MM.1S (cell line): ENCODE data around the gene PATJ.
"Not testable (repeated sequence)": the region's sequence is repeated elsewhere in the genome, so short reads cannot be mapped to it uniquely, and the experiment has no call there.

ENCODE experiments used
- DNase-seq: peaks from one replicate; pipeline ENCODE4 v3.0.0-alpha.2; 2015
- H2AFZ ChIP-seq: fragments of 300-600 bp; sonication (generic); 2 replicates; pipeline ENCODE4 v1.6.0; 2016; ENCODE audit warnings: antibody characterized with exemption, low read length
- H3F3A ChIP-seq: fragments of 300-600 bp; sonication (generic); 2 replicates; pipeline ENCODE4 v1.6.1; 2016; ENCODE audit warnings: mild to moderate bottlenecking, antibody characterized with exemption, low read length, moderate library complexity, mixed read lengths; ENCODE audit not compliant: insufficient read depth
- H3K27ac ChIP-seq: fragments of 300-600 bp; sonication (generic); 2 replicates; pipeline ENCODE4 v1.5.1; 2016; ENCODE audit warnings: mild to moderate bottlenecking, low read length
- H3K27me3 ChIP-seq: fragments of 300-600 bp; sonication (generic); replicated peaks from 2 replicates; pipeline ENCODE4 v1.6.0; 2016; ENCODE audit warnings: low read length; ENCODE audit not compliant: insufficient read depth
- H3K36me3 ChIP-seq: fragments of 300-600 bp; sonication (generic); replicated peaks from 2 replicates; pipeline ENCODE4 v1.6.1; 2016; ENCODE audit warnings: mild to moderate bottlenecking, low read length, mixed read lengths; ENCODE audit not compliant: insufficient read depth
- H3K4me1 ChIP-seq: fragments of 300-600 bp; sonication (generic); 2 replicates; pipeline ENCODE4 v1.6.1; 2016; ENCODE audit warnings: low read length, mixed read lengths
- H3K4me2 ChIP-seq: fragments of 300-600 bp; sonication (generic); 2 replicates; pipeline ENCODE4 v1.6.0; 2016; ENCODE audit warnings: low read depth, low read length
- H3K4me3 ChIP-seq: fragments of 300-600 bp; sonication (generic); 2 replicates; pipeline ENCODE4 v1.5.1; 2016; ENCODE audit warnings: low read length, mixed read lengths
- H3K79me2 ChIP-seq: fragments of 300-600 bp; sonication (generic); 2 replicates; pipeline ENCODE4 v1.6.1; 2016; ENCODE audit warnings: mixed run types, low read length, mixed read lengths
- H3K9ac ChIP-seq: fragments of 300-600 bp; sonication (generic); 2 replicates; pipeline ENCODE4 v1.6.1; 2016; ENCODE audit warnings: low read length, mixed read lengths
- H3K9me2 ChIP-seq: fragments of 300-600 bp; sonication (generic); replicated peaks from 2 replicates; pipeline ENCODE4 v1.6.1; 2016; ENCODE audit warnings: mild to moderate bottlenecking, low read length, mixed read lengths; ENCODE audit not compliant: insufficient read depth
- H3K9me3 ChIP-seq: fragments of 300-600 bp; sonication (generic); replicated peaks from 2 replicates; pipeline ENCODE4 v1.6.1; 2016; ENCODE audit warnings: mild to moderate bottlenecking, low read length, mixed read lengths; ENCODE audit not compliant: insufficient read depth
- H4K20me1 ChIP-seq: fragments of 300-600 bp; sonication (generic); 2 replicates; pipeline ENCODE4 v1.6.1; 2016; ENCODE audit warnings: mild to moderate bottlenecking, low read length, moderate library complexity, mixed read lengths; ENCODE audit not compliant: insufficient read depth
- EZH2 ChIP-seq: fragments of 300-600 bp; sonication (generic); optimal IDR thresholded peaks from 2 replicates; pipeline ENCODE3; 2017; ENCODE audit warnings: low read depth, mild to moderate bottlenecking, antibody characterized with exemption, low read length, mixed read lengths
- EZH2phosphoT487 ChIP-seq: fragments of 300-600 bp; sonication (generic); IDR thresholded peaks from 2 replicates; pipeline ENCODE4 v1.6.1; 2018; ENCODE audit warnings: antibody characterized with exemption, low read length
- TF ChIP-seq, protein P1 (sequence below): fragments of 300-600 bp; sonication (generic); IDR thresholded peaks from 2 replicates; pipeline ENCODE4 v1.5.1; 2016; ENCODE audit warnings: antibody characterized with exemption, low read length, mixed read lengths

The PATJ gene

DNA sequence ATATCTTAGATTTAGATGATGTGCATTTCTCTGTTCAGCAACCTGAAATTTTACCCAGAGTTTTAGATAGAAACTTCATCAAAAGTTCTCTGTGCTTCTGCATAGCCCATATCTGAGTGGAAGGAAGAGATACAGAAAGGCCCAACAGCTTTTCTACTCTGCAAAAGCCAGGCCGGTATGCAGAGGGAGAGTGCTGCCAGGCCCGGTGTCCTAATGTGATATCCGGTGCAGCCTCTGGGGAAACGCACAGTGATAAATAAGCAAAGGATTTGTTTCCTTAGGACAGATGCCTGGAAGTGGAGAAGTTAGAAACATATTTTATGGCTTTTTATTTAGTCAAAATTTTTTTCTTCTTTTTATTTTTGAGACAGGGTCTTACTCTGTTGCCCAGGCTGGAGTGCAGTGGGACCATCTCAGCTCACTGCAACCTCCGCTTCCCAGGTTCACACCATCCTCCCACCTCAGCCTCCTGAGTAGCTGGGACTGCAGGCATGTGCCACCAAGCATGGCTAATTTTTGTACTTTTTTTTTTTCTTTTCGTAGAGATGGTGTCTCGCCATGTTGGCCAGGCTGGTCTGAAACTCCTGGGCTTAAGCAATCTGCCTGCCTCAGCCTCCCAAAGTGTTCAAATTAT lies 145.8 kb downstream of the PATJ start:
- DNase-seq: no peak

DNA sequence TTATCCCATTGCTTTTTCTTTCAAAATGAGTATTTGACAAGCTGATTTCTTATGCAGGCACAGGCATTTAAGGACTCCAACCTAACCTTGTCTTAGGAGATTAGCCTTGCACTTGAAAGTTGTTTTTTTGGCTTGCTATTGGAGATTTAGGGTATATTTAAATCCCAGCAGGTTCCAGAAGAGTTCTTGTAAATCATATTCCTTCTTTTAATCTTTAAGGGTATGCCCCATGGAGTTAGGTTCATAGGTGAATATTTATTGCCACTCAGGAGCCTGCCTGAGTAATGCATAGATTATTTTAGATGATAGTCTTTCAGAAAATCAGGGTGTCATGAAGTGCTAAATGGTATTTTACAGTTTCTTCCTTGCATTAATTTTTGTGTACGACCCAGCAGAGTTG lies 146.5 kb downstream of the PATJ start:
- no peak overlapping the region for H2AFZ ChIP-seq
- H3F3A ChIP-seq: no peaks in the 10 kb centered on the region
- TF ChIP-seq EZH2phosphoT487 (no peak), EZH2 (no peak)
- TF ChIP-seq, protein P1, sequence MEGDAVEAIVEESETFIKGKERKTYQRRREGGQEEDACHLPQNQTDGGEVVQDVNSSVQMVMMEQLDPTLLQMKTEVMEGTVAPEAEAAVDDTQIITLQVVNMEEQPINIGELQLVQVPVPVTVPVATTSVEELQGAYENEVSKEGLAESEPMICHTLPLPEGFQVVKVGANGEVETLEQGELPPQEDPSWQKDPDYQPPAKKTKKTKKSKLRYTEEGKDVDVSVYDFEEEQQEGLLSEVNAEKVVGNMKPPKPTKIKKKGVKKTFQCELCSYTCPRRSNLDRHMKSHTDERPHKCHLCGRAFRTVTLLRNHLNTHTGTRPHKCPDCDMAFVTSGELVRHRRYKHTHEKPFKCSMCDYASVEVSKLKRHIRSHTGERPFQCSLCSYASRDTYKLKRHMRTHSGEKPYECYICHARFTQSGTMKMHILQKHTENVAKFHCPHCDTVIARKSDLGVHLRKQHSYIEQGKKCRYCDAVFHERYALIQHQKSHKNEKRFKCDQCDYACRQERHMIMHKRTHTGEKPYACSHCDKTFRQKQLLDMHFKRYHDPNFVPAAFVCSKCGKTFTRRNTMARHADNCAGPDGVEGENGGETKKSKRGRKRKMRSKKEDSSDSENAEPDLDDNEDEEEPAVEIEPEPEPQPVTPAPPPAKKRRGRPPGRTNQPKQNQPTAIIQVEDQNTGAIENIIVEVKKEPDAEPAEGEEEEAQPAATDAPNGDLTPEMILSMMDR: no peak
- no peaks in the 10 kb centered on the region for H4K20me1 ChIP-seq
- no peaks in the 10 kb centered on the region for H3K4me1 ChIP-seq
- H3K9me3 ChIP-seq: no peaks in the 10 kb centered on the region
- H3K4me3 ChIP-seq: no peak overlapping the region
- H3K27ac ChIP-seq: no peak overlapping the region
- H3K36me3 ChIP-seq: no peaks in the 10 kb centered on the region
- no peaks in the 10 kb centered on the region for H3K9me2 ChIP-seq
- no peak overlapping the region for H3K9ac ChIP-seq
- DNase-seq: no peak
- H3K79me2 ChIP-seq: no peaks in the 10 kb centered on the region
- H3K27me3 ChIP-seq: no peaks in the 10 kb centered on the region
- H3K4me2 ChIP-seq: no peak overlapping the region

More for the DNA sequence above, 145.8 kb downstream of the PATJ start:
- H4K20me1 ChIP-seq: no peaks in the 10 kb centered on the region
- H3F3A ChIP-seq: no peaks in the 10 kb centered on the region
- H3K27me3 ChIP-seq: no peaks in the 10 kb centered on the region
- H3K4me2 ChIP-seq: no peak overlapping the region
- no peak overlapping the region for H3K9ac ChIP-seq
- no peak overlapping the region for H2AFZ ChIP-seq
- no peak overlapping the region for H3K4me3 ChIP-seq
- no peaks in the 10 kb centered on the region for H3K4me1 ChIP-seq
- no peaks in the 10 kb centered on the region for H3K36me3 ChIP-seq
- H3K9me3 ChIP-seq: no peaks in the 10 kb centered on the region
- no peak for TF ChIP-seq EZH2
- TF ChIP-seq EZH2phosphoT487: no peak
- TF ChIP-seq, protein P1: no peak
- H3K79me2 ChIP-seq: no peaks in the 10 kb centered on the region
- H3K27ac ChIP-seq: no peak overlapping the region
- no peaks in the 10 kb centered on the region for H3K9me2 ChIP-seq

DNA sequence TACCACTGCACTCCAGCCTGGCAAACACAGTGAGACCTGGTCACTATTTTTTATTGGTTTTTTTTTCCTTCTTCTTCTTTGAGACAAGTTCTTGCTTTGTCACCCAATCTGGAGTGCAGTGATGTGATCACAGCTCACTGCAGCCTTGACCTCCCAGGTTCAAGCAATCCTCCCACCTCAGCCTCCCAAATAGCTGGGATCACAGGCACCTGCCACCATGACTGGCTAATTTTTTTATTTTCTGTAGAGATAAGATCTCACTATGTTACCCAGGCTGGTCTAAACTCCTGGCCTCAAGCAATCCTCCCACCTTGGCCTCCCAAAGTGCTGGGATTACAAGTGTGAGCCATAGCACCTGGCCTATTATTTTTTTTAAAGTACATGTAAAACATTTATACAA lies 148.2 kb downstream of the PATJ start:
- not testable (repeated sequence) for H3K36me3 ChIP-seq, H3K4me3 ChIP-seq, H3K27me3 ChIP-seq, H3K9ac ChIP-seq, H3F3A ChIP-seq, H3K9me2 ChIP-seq, H3K4me1 ChIP-seq, H3K27ac ChIP-seq, H3K9me3 ChIP-seq, DNase-seq, H2AFZ ChIP-seq, H3K79me2 ChIP-seq, H4K20me1 ChIP-seq, H3K4me2 ChIP-seq

DNA sequence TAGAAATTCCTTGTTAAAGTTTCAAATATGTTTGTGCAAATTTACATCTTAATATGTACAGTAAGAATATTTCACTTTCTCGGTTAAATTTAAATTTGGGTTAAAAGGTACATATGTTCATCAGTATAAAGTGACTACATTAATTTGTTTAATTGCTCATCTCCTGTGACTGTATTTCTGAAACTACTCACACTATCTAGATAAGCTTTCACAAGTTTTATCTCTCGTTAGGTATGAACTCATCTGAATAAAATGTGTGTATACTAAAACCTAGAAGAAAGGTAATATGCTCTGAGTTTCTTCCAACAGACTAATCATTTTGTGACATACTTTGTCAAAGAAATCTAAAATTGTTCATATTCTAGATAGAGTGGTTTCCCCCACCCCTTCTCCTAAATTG lies 150.7 kb downstream of the PATJ start:
- Histone ChIP-seq H3K4me1 (no peaks in the 10 kb centered on the region), H3K79me2 (no peaks in the 10 kb centered on the region), H2AFZ (no peak overlapping the region), H3K9me2 (no peaks in the 10 kb centered on the region), H3K27me3 (no peaks in the 10 kb centered on the region), H3K4me2 (no peak overlapping the region), H3F3A (no peaks in the 10 kb centered on the region), H4K20me1 (no peaks in the 10 kb centered on the region), H3K4me3 (no peak overlapping the region), H3K9ac (no peak overlapping the region), H3K9me3 (no peaks in the 10 kb centered on the region), H3K36me3 (no peaks in the 10 kb centered on the region), H3K27ac (no peak overlapping the region)
- no peak for DNase-seq
- TF ChIP-seq EZH2phosphoT487 (no peak), EZH2 (no peak)
- TF ChIP-seq, protein P1: no peak

DNA sequence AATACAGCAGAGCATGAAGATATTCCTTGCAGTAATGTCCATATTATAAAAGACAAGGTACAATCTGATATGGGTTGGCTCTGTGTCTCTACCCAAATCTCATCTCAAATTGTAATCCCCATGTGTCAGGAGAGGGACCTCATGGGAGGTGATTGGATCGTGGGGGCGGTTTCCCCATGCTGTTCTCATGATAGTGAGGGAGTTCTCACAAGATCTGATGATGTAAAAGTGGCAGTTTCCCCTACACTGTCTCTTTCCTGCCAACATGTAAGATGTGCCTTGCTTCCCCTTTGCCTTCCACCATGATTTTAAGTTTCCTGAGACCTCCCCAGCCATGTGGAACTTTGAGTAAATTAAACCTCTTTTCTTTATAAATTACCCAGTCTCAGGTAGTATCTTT lies 152.0 kb downstream of the PATJ start:
- H3K9ac ChIP-seq, H3K4me1 ChIP-seq, H2AFZ ChIP-seq, H3K4me2 ChIP-seq, H3K9me3 ChIP-seq, H3K4me3 ChIP-seq, H3K36me3 ChIP-seq, H4K20me1 ChIP-seq, H3K79me2 ChIP-seq, H3K27me3 ChIP-seq, DNase-seq, H3F3A ChIP-seq, H3K27ac ChIP-seq, H3K9me2 ChIP-seq: not testable (repeated sequence)
